K562 (cell line): ENCODE results near the gene SLC2A14. TPM values are rescaled to one million over a fixed set of nuclear protein-coding genes. Genes with fewer than 3 reads are reported as not detected.

Experiments used
- ARID4B ChIP-seq: sonication (generic); formaldehyde crosslinking; IDR thresholded peaks from 2 replicates; pipeline ENCODE4 v1.8.0; 2022; ENCODE audit warnings: mild to moderate bottlenecking, missing genetic modification reagents
- BACH1 ChIP-seq: fragments of 200-800 bp; sonication (Bioruptor generic); IDR thresholded peaks from 2 replicates; pipeline ENCODE4 v1.6.1; 2016; ENCODE audit warnings: missing genetic modification characterization, missing compliant biosample characterization
- GTF3C2 ChIP-seq: IDR thresholded peaks from 3 replicates; pipeline ENCODE4 v1.6.1; 2011; ENCODE audit warnings: borderline replicate concordance, mild to moderate bottlenecking, moderate library complexity; ENCODE audit not compliant: insufficient read length; ENCODE audit errors: extremely low read depth
- HBP1 ChIP-seq: fragments of 450-650 bp; formaldehyde crosslinking; IDR thresholded peaks from 2 replicates; pipeline ENCODE4 v1.4.0; 2022; ENCODE audit warnings: missing genetic modification characterization
- MXI1 ChIP-seq: IDR thresholded peaks from 2 replicates; pipeline ENCODE4 v1.6.1; 2011; ENCODE audit warnings: low read depth, mild to moderate bottlenecking, improper control_type of control experiment, low read length
- PHF21A ChIP-seq: fragments of 450-650 bp; IDR thresholded peaks from 2 replicates; pipeline ENCODE4 v1.6.1; 2017; ENCODE audit warnings: low read depth, borderline replicate concordance
- RNF219 ChIP-seq: fragments of 250-450 bp; sonication (Bioruptor Pico); IDR thresholded peaks from 2 replicates; pipeline ENCODE4 v1.5.0; 2022; ENCODE audit warnings: mild to moderate bottlenecking
- STAT5A ChIP-seq: IDR thresholded peaks from 2 replicates; pipeline ENCODE4 v1.6.1; 2012; ENCODE audit warnings: low read length, inconsistent platforms, borderline replicate concordance
- STAT5B ChIP-seq: fragments of 250-450 bp; sonication (Bioruptor Pico); IDR thresholded peaks from 2 replicates; pipeline ENCODE4 v1.8.0; 2021; ENCODE audit warnings: mild to moderate bottlenecking, inconsistent platforms
- ZNF512 ChIP-seq: IDR thresholded peaks from 2 replicates; pipeline ENCODE4 v1.6.1; 2016; ENCODE audit warnings: missing genetic modification characterization, missing compliant biosample characterization
- polyA plus RNA-seq, 8 experiments: library from polyadenylated mRNA; depleted of rRNA in 4 of 8; stranded (reverse) in 5 of 8; unstranded in 3 of 8; fragments of >200 nt; fragmentation: Nextera tagmentation in 2 of 8; fragmentation: Illumina TruSeq in 1 of 8; extraction: Ambion mirVana in 2 of 8; extraction: Trizol in 1 of 8; gene quantifications; 2 replicates each; pipeline versions ENCODE4 v1.2.1 to v1.2.3, GENCODE V29; 2011 to 2014; ENCODE audit warnings: inconsistent platforms in 1 of 8, missing spikeins in 1 of 8
- total RNA-seq, 7 experiments: library from RNA; depleted of rRNA in 6 of 7; stranded (reverse); fragments of >200 nt in 6 of 7; fragmentation: Illumina TruSeq in 2 of 7; extraction: Trizol in 2 of 7; gene quantifications; 2 replicates each; pipeline versions ENCODE4 v1.2.1 to v1.2.3, GENCODE V29; 2011 to 2021; ENCODE audit warnings: low replicate concordance in 1 of 7

The SLC2A14 gene
- total and polyA plus RNA-seq, 9 of the 15 experiments (the other 6 are each of a cell fraction or from before 2014, with no cell fraction given): 0.13 to 8.9 (median 4.8) TPM; not detected in 1

- TF ChIP-seq GTF3C2: no peak
- TF ChIP-seq STAT5A: no peak
- no peak for TF ChIP-seq RNF219 (CRISPR knock-in tag)
- TF ChIP-seq MXI1: no peak
- TF ChIP-seq STAT5B (CRISPR knock-in tag): no peak
- TF ChIP-seq HBP1 (CRISPR knock-in tag): no peak
- no peak for TF ChIP-seq BACH1 (tag)
- TF ChIP-seq PHF21A: no peak
- no peak for TF ChIP-seq ZNF512 (tag)
- TF ChIP-seq ARID4B: no peak
These were observed 34.3 kb upstream of the SLC2A14 start (continued) for GRCh38 chr12:7907009-7907408.
